ENCODE measurements around the gene PCMTD2.
"Not testable (repeated sequence)": the region's sequence is repeated elsewhere in the genome, so short reads cannot be mapped to it uniquely, and the experiment has no call there.

PCMTD2 gene

DNA sequence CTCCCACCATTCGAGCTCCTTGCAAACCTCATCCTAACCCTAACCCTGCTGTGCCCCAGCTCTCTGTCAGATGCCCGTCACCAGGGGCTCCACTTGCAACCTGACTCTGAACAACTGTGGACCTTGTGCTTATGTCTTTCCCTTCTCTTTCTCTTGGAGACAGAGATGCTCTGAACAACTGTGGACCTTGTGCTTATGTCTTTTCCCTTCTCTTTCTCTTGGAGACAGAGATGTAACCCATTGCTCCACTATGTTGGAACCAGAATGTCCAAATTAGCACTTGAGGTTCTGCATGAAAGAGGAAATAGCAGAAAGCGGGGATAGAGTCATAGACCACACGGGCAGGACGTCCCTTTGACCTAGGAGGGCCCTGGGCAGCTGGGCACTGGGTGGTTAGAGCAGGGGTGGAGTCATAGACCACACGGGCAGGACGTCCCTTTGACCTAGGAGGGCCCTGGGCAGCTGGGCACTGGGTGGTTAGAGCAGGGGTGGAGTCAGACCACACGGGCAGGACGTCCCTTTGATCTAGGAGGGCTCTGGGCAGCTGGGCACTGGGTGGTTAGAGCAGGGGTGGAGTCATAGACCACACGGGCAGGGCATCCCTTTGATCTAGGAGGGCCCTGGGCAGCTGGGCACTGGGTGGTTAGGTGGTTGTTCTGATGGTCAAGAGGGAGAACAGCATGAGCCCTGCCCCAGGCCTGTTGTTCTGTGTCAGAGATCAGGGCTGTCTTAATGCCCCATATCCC lies 22.2 kb downstream of the PCMTD2 start:
- TF ChIP-seq, protein P1, sequence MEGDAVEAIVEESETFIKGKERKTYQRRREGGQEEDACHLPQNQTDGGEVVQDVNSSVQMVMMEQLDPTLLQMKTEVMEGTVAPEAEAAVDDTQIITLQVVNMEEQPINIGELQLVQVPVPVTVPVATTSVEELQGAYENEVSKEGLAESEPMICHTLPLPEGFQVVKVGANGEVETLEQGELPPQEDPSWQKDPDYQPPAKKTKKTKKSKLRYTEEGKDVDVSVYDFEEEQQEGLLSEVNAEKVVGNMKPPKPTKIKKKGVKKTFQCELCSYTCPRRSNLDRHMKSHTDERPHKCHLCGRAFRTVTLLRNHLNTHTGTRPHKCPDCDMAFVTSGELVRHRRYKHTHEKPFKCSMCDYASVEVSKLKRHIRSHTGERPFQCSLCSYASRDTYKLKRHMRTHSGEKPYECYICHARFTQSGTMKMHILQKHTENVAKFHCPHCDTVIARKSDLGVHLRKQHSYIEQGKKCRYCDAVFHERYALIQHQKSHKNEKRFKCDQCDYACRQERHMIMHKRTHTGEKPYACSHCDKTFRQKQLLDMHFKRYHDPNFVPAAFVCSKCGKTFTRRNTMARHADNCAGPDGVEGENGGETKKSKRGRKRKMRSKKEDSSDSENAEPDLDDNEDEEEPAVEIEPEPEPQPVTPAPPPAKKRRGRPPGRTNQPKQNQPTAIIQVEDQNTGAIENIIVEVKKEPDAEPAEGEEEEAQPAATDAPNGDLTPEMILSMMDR (IDR thresholded peaks at IDR 0.05; ENCODE audit: low read depth, low read length), result no peak
- DNase-seq (ENCODE audit: low read depth in 2 of 2), result no peak
- no peak overlapping the region for H3K4me3 ChIP-seq (replicated peaks in 1 of 2; ENCODE audit: low read depth in 2 of 2, low read length in 2 of 2)

DNA sequence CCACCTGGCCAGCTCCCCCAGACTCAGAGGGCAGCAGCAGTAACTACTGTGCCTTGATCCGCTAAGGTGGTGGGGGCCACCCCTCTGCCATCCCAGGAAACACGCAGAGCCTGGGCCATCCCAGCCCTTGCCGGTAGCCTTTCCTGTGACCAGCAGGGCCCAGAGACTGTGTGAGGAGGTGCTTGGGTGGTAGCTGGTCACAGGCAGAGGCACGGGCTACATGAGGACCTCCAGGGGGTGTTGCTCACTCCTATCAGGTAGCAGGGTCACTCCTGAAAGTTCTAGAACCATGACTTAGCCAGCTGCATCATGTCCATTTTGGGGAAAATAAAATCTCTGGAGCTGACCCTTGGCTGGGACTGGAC lies 22.8 kb downstream of the PCMTD2 start:
- TF ChIP-seq, protein P1 (IDR thresholded peaks at IDR 0.05; ENCODE audit: low read depth, low read length), result no peak
- H3K4me3 ChIP-seq (replicated peaks in 1 of 2; ENCODE audit: low read depth in 2 of 2, low read length in 2 of 2), result no peak overlapping the region
- no peak for DNase-seq (ENCODE audit: low read depth in 2 of 2)

DNA sequence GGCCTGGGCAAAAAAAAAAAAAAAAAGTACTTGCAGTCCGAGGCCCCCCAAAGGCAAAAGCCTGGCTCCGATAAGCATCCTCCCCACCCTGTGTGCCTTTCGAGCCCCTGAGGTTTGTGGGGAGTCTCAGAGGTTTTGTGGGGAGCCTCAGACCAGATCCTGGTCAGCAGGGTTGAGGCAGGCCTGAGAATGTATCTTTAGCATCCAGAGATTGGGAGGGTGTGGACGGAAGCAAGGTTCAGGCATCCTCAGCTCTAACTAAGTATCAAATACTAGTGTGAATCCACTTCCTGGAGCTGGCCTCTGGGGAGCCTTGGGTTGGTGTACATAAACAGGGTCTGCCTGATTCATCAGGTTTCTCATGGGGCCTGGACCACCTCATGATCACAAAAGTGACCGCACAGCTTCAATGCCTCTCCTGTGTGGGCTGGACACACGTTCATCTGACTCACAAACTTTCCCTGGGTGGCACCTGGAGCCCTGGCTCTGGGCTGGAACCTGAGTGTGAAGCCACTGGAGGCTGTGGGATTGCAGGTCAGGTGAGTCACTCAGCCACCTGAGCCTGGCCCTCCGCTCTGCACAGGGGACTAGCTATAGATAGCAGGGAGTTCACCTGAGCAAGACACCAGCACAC lies 24.4 kb downstream of the PCMTD2 start:
- peak in 1 of 2 donors; percentile 2 for DNase-seq (ENCODE audit: low read depth in 2 of 2)
- TF ChIP-seq, protein P1 (IDR thresholded peaks at IDR 0.05; ENCODE audit: low read depth, low read length), result no peak
- H3K4me3 ChIP-seq (replicated peaks in 1 of 2; ENCODE audit: low read depth in 2 of 2, low read length in 2 of 2), result no peak overlapping the region

DNA sequence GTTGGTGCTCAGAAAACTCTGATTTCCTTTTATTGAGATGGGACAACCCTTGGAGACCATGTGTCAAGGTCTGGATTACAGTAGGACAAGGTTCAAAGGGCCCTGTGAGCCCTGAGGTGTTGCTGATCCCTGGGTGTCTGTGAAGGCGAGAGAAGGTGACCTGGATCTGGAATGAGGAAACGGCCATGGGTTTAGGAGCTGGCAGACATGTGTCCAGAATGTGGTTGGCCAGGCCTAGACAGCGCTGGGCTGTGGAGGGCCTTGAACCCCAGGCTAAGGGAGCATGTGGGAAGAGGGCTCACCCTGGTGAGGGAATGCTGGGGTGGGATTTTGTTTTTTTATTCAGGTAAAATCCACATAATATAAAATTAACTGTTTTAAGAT lies 24.9 kb downstream of the PCMTD2 start:
- no peak for DNase-seq (ENCODE audit: low read depth in 2 of 2)

DNA sequence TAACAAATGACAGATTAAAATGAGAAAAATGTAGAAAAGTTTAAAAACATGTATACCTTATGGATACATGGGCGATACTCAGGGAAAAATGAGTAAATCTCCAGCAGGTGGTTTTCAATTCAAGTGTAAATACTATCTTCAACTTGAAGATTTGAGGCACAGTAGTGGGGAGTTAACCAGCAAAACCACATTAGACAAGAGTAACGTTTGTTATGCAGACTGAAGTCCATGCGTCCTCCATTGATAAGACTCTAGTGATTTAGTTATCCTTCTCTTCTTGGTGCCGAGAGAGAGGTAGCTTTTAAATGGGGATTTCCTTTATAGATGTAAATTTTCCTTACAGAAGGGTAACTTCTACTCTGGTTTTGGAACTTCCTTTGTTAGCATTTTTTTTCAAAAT lies 28.1 kb downstream of the PCMTD2 start:
- TF ChIP-seq, protein P1 (IDR thresholded peaks at IDR 0.05; ENCODE audit: low read depth, low read length), result no peak
- DNase-seq (ENCODE audit: low read depth in 2 of 2), result no peak
- H3K4me3 ChIP-seq (replicated peaks in 1 of 2; ENCODE audit: low read depth in 2 of 2, low read length in 2 of 2), result no peak overlapping the region

More for the DNA sequence above, 24.9 kb downstream of the PCMTD2 start:
- TF ChIP-seq, protein P1 (IDR thresholded peaks at IDR 0.05; ENCODE audit: low read depth, low read length), result no peak
- H3K4me3 ChIP-seq (replicated peaks in 1 of 2; ENCODE audit: low read depth in 2 of 2, low read length in 2 of 2), result no peak overlapping the region

DNA sequence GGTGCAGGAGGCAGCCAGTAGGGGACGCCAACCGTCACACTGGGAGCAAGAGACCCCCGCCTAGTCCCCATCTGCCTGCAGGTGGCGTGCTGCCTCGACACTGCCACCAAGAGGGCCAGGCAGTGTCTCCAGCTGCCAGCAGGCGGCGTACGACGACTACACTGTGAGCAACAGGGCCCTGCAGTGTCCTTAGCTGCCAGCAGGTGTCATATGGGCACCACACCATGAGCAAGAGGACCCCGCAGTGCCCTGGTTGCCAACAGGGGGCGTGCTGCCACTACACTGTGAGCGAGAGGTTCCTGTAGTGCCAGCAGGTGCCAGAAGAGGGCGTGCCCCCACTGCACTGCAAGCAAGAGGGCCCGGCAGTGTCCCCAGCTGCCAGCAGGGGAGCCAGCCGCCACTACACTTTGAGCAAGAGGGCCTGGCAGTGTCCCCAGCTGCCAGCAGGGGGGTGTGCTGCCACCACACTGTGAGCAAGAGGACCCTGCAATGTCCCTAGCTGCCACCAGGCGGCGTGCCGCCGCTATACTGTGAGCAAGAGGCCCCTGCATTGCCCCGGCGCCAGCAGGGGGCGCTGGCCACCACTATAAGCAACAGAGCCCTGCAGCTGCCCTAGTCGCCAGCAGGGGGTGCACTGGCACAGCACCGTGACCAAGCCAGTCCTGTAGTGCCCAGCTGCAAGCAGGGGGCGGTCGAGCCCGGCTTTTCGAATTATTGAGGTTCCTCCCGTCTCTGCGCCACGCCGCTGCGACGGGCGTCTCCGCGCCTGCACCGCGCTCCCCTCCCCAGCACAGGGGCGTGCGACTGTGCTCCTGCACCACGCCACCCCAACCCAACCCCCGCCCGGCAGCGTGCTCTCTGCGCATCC lies 30.3 kb downstream of the PCMTD2 start:
- TF ChIP-seq, protein P1 (IDR thresholded peaks at IDR 0.05; ENCODE audit: low read depth, low read length), result peak; percentile 84
- H3K4me3 ChIP-seq (replicated peaks in 1 of 2; ENCODE audit: low read depth in 2 of 2, low read length in 2 of 2), result not testable (repeated sequence)
- peak; percentile 43 to 77 for DNase-seq (ENCODE audit: low read depth in 2 of 2)

- H3K4me3 ChIP-seq (replicated peaks in 1 of 2; ENCODE audit: low read depth in 2 of 2, low read length in 2 of 2), result not testable (repeated sequence)
- DNase-seq (ENCODE audit: low read depth in 2 of 2), result peak in 1 of 2 donors; percentile 3
Observed at GRCh38 chr20:64286447-64287263, 31.1 kb downstream of the PCMTD2 start.

DNA sequence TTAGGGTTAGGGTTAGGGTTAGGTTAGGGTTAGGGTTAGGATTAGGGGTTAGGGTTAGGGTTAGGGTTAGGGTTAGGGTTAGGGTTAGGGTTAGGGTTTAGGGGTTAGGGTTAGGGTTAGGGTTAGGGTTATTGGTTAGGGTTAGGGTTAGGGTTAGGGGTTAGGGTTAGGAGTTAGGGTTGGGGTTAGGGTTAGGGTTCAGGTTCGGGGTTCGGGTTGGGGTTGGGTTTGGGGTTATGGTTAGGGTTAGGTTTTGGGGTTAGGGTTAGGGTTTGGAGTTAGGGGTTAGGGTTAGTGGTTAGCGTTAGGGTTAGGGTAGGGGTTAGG lies 31.7 kb downstream of the PCMTD2 start:
- H3K4me3 ChIP-seq (replicated peaks in 1 of 2; ENCODE audit: low read depth in 2 of 2, low read length in 2 of 2); DNase-seq (ENCODE audit: low read depth in 2 of 2): not testable (repeated sequence)

GRCh38 chr20:64292167-64292566 lies 36.6 kb downstream of the PCMTD2 start:
- DNase-seq (ENCODE audit: low read depth in 2 of 2); H3K4me3 ChIP-seq (replicated peaks in 1 of 2; ENCODE audit: low read depth in 2 of 2, low read length in 2 of 2): not testable (repeated sequence)

GRCh38 chr20:64303086-64303485 lies 47.5 kb downstream of the PCMTD2 start:
- H3K4me3 ChIP-seq (replicated peaks in 1 of 2; ENCODE audit: low read depth in 2 of 2, low read length in 2 of 2); DNase-seq (ENCODE audit: low read depth in 2 of 2): not testable (repeated sequence)

All from cardiac fibroblast (primary cell).